NCI-H82 treated with DMSO at 0.1 percent for 48 hours (cell line): ENCODE results near the gene SFXN2.
"Not testable (repeated sequence)": the region's sequence is repeated elsewhere in the genome, so short reads cannot be mapped to it uniquely, and the experiment has no call there.

ENCODE experiments used
- DNase-seq: peaks from one replicate; lab custom pipeline; 2025; ENCODE audit not compliant: unreplicated experiment; lab: John Stamatoyannopoulos, UW

SFXN2 gene

DNA sequence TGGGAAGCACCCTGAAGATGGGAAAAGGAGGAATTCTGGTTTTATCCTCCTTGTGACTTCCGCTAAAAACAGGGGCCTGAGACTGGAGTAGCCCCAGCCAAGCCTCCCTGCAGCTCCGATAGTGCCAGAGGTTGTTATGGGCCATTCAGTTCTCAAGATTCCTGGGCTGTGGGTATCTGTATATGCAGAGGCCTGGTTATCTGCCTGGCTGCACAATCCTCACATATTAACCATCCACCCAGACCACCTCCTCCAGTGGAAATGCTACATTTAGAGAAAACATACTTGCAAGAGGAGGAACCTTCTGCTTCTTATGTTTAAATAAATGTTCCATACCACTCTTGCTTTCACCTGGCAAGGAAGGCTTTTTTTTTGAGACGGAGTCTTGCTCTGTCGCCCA lies 34.8 kb upstream of the SFXN2 start:
- DNase-seq, result no peak

DNA sequence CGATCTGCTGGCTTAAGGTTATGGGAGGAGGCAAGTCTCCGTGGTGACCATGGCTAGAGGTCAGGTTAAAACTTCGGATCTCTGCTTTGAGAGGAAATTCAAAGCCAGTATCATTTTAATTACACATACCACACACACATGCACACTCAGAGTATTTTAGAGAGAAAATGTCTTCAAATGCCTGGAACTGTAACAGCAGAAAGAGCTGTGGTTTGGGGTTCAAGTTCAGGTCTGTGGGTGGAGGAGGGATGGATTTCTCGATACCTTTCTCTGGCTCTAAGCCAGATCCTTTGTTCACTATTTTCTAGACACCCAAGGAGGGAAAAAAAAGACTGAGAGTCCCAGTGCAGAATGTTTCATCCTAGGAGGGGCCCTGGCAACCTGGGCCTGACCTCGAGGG lies 32.7 kb upstream of the SFXN2 start:
- DNase-seq, result no peak

DNA sequence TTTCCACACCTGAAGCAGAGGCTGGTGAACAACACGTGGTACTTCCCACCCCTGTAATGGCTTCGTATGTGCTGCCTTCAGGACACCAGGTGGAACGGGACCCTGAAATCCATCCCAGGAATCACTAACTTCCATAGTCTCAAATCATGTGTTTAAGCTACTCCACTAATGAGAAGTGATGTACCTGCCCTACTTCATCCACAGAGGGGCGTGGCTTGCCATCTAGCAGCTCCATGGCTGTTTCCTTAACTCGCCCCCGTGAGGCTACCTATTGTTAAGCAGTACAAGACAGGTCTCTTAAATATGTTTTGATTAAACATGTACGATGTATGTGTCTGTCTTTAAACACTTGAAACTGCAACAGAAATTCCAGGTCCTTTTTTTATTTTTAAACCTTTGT lies 32.0 kb upstream of the SFXN2 start:
- DNase-seq, result no peak

DNA sequence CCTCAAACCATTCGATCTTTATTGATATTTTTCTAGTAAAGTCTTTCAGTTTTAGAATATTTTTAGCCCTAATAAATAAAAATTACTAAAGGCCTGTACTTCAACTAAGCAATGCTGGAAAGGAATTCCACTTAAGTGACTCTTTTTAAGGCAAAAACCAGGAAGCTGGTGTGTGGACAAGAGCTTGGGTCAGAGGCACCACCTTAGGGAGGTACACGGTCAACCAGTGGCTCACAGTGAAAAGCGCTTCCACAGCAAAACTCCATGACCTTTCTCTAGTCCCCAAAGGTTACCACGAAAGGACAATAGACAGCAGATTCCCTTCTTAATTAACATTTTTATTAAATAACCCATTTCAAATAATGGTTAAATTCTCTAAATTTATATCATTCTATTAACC lies 31.5 kb upstream of the SFXN2 start:
- no peak for DNase-seq

DNA sequence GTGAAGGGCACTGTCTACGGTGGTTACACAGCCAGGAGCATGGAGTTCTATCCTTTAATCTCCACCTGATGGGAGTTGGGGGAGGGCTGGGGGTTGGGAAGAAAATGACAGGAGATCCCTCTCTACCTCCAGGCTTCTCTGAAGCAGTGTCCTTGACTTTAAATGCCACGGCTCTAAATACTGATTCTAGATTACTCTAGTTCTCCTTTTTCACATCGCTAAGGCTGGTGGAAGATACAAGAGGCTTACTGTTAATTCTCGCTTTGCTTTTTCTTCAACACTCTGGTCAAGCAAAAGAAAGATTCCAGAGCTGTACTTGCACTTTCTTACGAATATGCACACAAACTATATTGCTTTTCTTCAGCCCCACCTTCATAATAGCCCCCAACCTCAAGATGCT lies 30.7 kb upstream of the SFXN2 start:
- DNase-seq, result no peak

DNA sequence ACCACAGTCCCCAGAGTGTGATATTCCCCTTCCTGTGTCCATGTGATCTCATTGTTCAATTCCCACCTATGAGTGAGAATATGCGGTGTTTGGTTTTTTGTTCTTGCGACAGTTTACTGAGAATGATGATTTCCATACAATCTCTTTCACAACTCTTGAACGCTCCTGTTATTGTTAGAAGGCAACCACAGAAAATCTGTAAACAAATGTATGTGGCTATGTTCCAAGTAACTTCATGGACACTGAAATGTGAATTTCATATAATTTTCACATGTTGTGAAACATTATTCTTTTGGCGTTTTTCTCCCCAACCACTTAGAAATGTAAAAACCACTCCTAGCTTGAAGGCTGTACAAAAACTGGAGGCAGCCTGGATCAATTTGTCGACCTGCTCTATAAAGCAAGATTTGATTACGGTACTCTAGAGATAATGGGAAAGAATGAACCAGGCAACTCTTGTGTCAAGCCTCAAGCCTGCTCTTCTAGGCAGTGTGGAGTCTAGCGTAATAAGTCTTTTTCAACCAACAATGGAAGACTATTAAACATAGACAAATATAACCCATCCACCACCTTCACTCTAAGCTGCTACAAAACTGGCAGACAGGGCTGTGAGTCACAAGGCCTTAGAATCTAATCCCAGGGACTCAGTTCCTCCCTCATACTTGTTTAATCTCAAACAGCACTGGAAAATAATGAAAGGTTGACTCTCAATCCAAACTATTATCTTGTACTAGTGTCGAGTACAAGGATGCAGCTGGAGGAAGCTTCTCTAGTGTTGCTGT lies 23.0 kb upstream of the SFXN2 start:
- DNase-seq, result no peak

DNA sequence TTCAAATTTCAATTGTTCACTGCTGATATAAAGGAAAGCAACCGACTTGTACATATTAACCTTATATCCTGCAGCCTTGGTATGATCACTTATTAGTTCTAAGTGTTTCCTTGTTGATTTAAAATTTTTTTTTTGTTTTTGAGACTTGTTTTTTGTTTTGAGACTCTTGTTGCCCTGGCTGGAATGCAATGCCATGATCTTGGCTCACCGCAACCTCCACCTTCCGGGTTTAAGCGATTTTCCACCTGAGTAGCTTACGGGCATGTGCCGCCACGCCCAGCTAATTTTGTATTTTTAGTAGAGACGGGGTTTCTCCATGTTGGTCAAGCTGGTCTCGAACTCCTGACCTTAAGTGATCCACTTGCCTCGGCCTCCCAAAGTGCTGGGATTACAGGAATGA lies 19.0 kb upstream of the SFXN2 start:
- DNase-seq, result not testable (repeated sequence)

DNA sequence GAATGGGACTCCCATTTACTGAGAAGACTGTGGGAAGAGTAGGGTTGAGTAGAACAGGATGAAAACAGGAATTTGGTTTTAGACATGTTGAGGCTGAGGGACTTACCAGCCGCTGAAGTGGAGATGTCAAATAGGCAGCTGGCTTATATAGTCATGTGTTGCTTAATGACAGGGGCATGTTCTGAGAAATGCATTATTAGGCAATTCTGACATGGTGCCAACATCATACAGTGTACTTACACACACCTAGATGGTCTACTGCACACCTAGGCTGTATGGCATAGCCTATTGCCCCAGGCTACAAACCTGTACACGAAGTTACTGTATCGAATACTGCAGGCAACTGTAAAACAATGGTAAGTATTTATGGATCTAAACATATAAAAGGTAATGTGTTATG lies 17.7 kb upstream of the SFXN2 start:
- DNase-seq, result no peak

DNA sequence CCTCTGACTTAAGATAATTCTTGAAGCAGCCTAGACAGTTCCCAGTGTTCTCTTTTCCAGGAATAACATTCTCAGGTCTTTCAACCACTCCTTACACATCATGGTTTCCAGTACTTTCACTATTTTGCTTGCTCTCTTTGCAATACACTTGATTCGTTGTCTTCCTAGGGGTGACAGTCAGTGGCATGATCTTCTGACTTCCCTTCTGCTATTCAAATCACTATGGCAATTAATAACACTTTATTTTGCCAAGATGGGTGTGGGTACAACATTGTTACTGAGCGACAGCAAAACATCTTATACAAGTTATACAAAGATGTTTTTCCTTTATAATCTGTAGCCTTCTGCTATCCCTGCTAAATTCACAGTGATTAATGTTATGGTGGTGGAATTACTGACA lies 15.5 kb upstream of the SFXN2 start:
- DNase-seq, result no peak

DNA sequence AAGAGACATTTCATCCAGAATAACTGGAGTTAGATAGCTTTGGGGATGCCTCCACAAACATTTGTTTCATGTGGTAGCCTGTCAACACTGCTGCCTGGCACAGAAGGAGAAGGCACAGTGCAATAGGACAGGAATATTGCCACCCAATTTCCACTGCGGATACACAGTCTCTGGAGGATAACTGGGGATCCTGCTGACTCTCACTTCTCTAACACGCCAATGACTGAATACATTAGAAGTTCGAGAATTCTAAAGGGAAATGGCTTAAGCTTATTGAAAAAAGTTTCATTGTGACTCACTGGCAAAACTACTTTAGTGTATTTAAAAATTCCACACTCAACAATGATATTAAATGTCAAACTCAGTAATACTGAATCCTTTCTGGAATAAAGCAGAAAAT lies 13.2 kb upstream of the SFXN2 start:
- no peak for DNase-seq

DNA sequence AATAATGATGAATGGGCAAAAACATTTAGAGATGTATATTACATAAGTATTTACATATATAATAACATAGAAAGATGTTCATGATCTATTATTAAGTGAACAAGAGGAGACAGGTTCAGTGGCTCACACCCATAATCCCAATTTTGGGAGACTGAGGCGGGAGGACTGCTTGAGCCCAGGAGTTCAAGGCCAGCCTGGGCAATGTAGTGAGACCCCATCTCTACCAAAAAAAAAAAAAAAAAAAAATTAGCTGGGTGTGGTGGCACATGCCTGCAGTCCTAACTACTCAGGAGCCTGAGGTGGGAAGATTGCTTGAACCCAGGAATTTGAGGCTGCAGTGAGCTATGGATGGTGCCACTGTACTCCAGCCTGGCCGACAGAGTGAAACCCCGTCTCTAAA lies 12.6 kb upstream of the SFXN2 start:
- DNase-seq, result no peak

DNA sequence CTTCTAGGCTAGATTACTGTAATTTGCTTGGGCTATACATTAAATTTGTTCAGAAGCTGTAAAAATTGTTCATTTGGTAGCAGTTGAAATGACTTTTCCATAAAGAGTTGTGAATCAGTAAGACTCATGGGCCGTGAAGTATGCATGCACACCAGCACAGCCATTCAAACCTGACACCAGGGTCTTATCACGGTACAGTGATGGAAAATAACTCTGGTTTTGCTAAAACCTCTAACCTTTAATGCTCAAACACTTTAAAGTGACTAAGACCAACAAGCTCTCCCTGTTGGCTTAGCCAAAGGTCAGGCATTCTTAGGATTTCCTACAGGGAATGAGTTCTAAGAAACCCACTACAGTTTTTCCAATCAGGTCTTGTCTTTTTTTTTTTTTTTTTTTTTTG lies 11.7 kb upstream of the SFXN2 start:
- no peak for DNase-seq

DNA sequence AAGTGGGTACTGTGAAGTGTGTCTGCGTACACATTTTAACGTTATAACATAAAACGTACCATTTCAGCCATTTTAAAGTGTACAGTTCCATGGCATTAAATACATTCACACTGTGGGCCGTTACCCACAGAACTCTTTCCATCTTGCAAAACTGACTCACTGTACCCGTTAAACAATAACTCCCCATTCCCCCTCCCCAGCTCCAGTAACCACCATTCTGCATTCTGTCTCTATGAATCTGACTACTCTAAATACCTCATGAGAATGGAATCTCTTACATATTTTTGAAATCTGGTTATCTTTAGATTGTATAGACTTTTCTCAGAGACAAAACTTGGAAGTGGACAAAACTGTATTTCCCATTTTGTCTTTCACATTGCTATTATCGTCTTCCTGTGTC lies 9.5 kb upstream of the SFXN2 start:
- DNase-seq, result no peak

DNA sequence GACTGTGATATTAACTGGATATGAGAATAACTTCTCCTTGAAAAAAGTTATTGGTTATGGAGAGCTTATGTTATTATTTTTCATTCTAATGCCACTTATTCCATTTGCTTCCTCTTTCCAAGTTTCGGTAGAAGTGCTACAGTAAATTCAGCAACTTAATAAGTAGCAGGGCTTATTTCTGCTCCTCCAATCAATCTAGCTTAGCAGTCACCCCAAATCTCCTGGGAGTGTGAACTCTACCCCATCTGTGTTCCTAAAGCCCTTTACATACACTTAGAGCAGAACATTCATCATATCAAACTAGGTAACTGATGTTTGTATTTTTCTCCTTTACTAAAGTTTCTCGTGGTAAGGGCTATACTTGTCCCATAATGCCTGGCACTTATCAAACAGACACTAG lies 8.9 kb upstream of the SFXN2 start:
- peak; percentile 20 for DNase-seq

DNA sequence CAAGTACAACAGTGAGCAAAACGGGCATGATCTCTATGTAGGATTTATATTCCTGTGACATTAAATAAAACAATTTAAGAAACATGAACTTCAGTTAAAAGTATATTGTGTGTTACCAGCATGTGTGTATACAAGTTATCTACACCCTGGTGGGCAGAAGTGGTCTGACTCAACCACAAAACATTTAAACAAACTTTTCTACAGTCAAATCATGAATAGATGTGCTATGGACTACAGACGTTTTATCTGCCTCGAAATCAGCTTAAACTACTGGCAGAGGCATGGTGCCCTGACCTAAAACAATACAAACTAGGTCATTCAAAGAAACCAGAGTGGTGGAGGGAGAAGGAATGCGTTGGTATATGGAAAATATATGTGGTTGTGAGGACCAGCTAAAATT lies 3.8 kb upstream of the SFXN2 start:
- no peak for DNase-seq

DNA sequence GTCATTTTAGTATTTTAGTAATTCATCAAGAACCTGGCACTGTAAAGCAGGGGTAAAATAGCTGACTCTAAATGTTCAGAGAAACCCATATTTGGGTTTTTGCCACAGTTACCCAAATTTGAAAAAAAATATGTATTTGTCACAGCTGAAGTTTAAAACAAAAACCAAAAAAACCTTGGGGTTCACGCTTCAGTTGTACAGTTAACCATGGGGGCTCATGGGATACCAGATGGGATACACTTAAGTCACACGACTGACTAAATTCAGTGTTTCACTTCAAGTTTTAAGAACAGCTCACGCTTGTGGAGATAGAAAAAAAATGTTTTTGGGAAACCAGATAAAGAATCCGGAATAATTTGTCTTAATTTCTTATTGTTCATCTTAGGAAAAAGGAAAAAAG lies 2.3 kb upstream of the SFXN2 start:
- no peak for DNase-seq

DNA sequence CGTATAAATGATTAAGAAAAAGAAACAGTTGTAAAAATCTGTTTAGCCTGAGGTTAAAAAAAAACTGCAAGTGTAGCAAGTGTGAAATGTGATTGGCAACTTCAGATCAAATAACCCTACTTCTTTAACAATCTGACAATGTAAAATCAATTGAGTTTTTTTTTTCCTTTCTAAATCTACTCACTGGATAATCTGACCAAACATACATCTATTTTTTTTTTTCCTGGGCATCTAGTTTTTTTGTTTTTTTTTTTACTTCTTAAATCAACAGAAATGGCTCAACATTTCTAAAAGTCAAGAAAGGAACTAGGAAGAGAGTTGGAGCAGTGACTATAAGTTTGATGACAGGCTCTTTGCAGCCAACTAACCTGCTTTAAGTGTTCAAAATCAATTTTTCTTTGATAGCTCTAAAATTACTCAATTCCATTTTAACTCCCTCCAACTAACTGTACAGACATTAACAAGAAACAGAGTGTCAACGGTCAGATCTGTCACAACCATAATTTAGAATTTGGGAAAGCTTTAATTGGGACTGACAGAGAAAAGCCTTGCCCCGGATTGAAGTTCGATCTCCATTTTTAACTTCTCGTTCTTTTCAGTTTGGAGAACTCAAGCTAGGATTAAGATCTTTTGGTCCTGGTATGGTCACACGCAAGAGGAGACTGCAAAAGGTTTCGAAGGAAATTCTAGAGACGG lies 1.4 kb upstream of the SFXN2 start:
- DNase-seq, result no peak

DNA sequence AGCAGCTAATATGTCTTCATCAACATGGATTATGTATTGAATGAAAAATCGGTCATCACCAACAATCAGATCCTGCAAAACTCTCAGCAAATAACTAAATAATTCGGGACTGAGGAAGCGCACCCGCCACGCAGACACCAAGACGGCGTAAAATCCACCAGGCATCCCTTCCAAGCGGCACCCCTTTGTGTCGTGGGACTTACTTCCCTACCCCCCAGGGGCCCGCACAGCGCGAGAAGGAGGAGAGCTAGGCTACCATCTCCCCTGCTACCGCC lies 960 bp upstream of the SFXN2 start:
- peak; percentile 25 for DNase-seq

DNA sequence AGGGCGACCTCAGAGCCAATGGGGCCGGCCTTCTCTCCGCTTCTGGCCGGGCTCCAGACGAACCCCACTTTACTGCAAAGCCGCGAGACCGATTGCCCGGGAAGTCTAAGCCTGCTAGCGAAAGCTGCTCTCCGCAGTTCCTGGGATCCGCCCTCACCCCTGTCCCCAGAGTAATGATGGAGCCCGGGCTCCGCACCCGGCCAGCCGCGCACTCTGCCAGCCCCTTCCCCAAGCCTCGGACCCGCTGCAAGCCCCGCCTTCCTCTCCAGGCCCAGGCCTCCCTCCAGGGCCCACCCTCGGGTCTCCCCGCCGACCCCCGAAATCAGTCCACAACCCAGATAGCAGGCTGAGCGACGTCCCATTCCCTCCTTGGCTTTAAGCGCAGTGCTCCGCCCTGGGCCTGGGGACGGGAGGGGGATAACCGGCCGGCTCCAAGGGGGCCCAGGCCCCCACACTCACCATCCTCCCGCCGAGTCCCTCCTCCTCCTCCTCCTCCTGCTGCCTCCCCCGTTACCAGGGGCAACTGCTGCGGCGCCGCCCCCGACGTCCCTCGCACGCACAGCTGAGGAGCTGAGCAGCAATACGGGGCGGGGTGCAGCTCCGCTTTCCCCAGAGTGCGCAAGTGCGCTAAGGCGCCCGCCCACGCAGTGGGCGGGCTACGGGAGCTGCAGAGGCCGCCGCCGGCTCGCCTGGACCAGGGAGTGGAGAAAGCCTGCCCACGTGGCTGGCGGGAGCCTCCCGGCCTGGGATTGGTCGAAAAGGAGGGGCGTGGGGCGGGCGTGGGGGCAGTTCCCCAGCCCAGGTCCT lies 419 bp upstream of the SFXN2 start, which contains the start of gene ARL3:
ARL3 (minus strand) TSS at position 584 of the 807 bp plus-strand sequence; CDS start at position 462, 122 bp downstream.
- peak; percentile 89 for DNase-seq

DNA sequence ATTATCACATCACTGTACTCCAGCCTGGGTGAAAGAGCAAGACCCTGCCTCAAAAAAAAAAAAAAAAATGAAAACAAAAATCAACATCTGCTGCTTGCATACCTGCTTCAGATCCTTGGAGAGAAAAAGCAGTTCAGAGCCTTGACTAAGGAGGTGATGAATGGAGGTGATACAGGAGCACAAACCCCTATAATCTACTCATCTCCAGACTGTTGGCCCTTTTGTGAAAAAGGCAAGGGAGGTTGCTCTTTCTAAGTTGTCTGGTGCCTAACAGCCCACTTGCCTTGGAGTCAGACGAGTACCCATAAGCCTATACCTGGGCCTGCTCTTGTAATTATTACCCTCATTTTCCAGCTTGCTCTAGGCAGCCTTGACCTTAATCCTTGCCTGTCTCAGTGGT lies 1.4 kb downstream of the SFXN2 start:
- no peak for DNase-seq

DNA sequence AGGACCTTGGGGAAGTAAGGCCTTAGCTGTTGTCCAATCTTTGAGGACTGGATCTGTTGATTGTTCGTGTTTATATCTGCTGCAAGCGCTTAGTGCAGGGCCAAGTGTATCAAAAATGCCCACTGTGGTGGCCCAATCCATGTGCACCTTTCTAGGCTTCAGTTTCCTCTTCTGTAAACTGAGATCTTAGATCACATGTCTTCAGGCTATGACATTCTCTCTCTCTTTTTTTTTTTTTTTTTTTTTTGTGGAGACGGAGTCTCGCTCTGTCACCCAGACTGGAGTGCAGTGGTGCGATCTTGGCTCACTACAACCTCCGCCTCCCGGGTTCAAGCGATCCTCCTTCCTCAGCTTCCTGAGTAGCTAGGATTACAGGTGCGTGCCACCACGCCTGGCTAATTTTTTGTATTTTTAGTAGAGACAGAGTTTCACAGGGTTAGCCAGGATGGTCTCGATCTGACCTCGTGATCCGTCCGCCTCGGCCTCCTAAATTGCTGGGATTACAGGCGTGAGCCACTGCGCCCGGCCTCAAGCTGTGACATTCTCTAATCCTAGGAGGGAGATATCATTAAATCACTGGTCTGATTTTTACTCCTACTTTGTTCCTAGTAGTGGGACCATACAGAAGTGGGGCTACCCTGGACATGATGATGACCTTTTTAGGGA lies 2.6 kb downstream of the SFXN2 start:
- not testable (repeated sequence) for DNase-seq

DNA sequence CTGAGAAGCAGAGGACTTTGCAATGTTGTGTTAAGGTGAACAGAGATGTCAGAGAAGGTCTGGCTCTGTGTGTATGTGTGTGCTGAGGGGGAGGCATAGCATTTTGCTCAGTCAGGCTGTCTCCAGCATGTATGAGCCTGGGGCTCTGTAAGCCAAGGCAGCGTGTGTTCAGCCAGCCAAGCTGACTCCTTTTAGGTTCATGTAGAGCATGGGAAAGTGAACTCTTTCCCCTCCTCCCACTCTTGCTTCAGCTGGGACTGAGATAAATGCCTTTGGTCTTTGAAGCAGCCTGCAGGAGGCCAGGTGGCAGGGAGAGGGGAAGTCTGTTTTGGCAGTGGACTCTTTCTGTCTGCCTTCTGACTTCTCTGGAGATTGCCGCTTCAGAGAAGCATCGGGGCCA lies 3.8 kb downstream of the SFXN2 start:
- no peak for DNase-seq
